ENCODE measurements around the gene HAVCR2. TPM values are rescaled to one million over a fixed set of nuclear protein-coding genes. Genes with fewer than 3 reads are reported as not detected.

HAVCR2 gene
- total and polyA plus RNA-seq, 2 of the 13 experiments (the other 11 are each of a cell fraction or from before 2014, with no cell fraction given) = 0.07 to 0.16 TPM

- TF ChIP-seq ZNF280B (CRISPR knock-in tag; IDR thresholded peaks at IDR 0.05; ENCODE audit: borderline replicate concordance) (no peak), TBX2 (CRISPR knock-in tag; IDR thresholded peaks at IDR 0.05; ENCODE audit: borderline replicate concordance) (no peak), TEAD3 (CRISPR knock-in tag; optimal IDR thresholded peaks at IDR 0.05; ENCODE audit: borderline replicate concordance) (peak; percentile 48), NCOA1 (CRISPR knock-in tag; IDR thresholded peaks at IDR 0.05) (no peak), ZNF547 (CRISPR knock-in tag; IDR thresholded peaks at IDR 0.05) (no peak), DBP (CRISPR knock-in tag; IDR thresholded peaks at IDR 0.05; ENCODE audit: not compliant biosample characterization) (no peak), SMC3 (IDR thresholded peaks at IDR 0.05; ENCODE audit: low read length) (peak; percentile 67; the same call in 1 of the 2 replicates), ZNF160 (CRISPR knock-in tag; IDR thresholded peaks at IDR 0.05) (no peak), ZNF672 (CRISPR knock-in tag; IDR thresholded peaks at IDR 0.05) (no peak), SAFB2 (CRISPR knock-in tag; IDR thresholded peaks at IDR 0.05; ENCODE audit: borderline replicate concordance, low read depth) (no peak), ZNF7 (CRISPR knock-in tag; IDR thresholded peaks at IDR 0.05) (peak; percentile 74)
Measured at GRCh38 chr5:157148734-157149615, 40.1 kb upstream of the HAVCR2 start (continued).

All from HepG2 (cell line).